Hepatocyte (in vitro differentiated cells): ENCODE data around the gene EFCAB10. TPM values are rescaled to one million over a fixed set of nuclear protein-coding genes. Genes with fewer than 3 reads are reported as not detected.

ENCODE experiments used
- DNase-seq: peaks from one replicate; pipeline ENCODE4 v3.0.0-alpha.2; 2016; ENCODE audit warnings: low spot score
- H2AFZ ChIP-seq: fragments of 200-600 bp; sonication (generic); 2 replicates; pipeline ENCODE4 v1.6.0; 2016; ENCODE audit warnings: antibody characterized with exemption, mild to moderate bottlenecking
- H3K27ac ChIP-seq: fragments of 200-600 bp; sonication (generic); 2 replicates; pipeline ENCODE4 v1.5.1; 2016; ENCODE audit warnings: mild to moderate bottlenecking
- H3K27me3 ChIP-seq: fragments of 200-600 bp; sonication (generic); 2 replicates; pipeline ENCODE4 v1.6.1; 2016
- H3K36me3 ChIP-seq: fragments of 200-600 bp; sonication (generic); replicated peaks from 2 replicates; pipeline ENCODE4 v1.5.1; 2016; ENCODE audit warnings: low read depth; ENCODE audit not compliant: insufficient read depth
- H3K4me1 ChIP-seq: fragments of 200-600 bp; sonication (generic); 2 replicates; pipeline ENCODE4 v1.5.1; 2016; ENCODE audit warnings: mild to moderate bottlenecking, moderate library complexity; ENCODE audit not compliant: insufficient read depth
- H3K4me2 ChIP-seq: fragments of 200-600 bp; sonication (generic); 2 replicates; pipeline ENCODE4 v1.6.0; 2016
- H3K4me3 ChIP-seq: fragments of 200-600 bp; sonication (generic); 2 replicates; pipeline ENCODE4 v1.5.1; 2016; ENCODE audit warnings: mild to moderate bottlenecking
- H3K79me2 ChIP-seq: fragments of 200-600 bp; sonication (generic); 2 replicates; pipeline ENCODE4 v1.6.0; 2017; ENCODE audit warnings: mild to moderate bottlenecking
- H3K9me2 ChIP-seq: fragments of 200-600 bp; sonication (generic); replicated peaks from 2 replicates; pipeline ENCODE4 v1.6.0; 2017; ENCODE audit warnings: mild to moderate bottlenecking; ENCODE audit not compliant: insufficient read depth
- H3K9me3 ChIP-seq: fragments of 200-600 bp; sonication (generic); 2 replicates; pipeline ENCODE4 v1.5.1; 2016; ENCODE audit warnings: low read depth, mild to moderate bottlenecking
- H4K20me1 ChIP-seq: fragments of 200-600 bp; sonication (generic); 2 replicates; pipeline ENCODE4 v1.6.0; 2016; ENCODE audit warnings: mild to moderate bottlenecking; ENCODE audit not compliant: insufficient read depth, poor library complexity, severe bottlenecking
- EZH2 ChIP-seq: fragments of 200-600 bp; sonication (generic); IDR thresholded peaks from 2 replicates; pipeline ENCODE4 v1.6.1; 2016; ENCODE audit warnings: antibody characterized with exemption, mild to moderate bottlenecking, borderline replicate concordance
- EZH2phosphoT487 ChIP-seq: fragments of 200-600 bp; sonication (generic); IDR thresholded peaks from one replicate; pipeline ENCODE4 v1.6.1; 2018; ENCODE audit warnings: antibody characterized with exemption, mild to moderate bottlenecking, low read depth, moderate library complexity; ENCODE audit not compliant: unreplicated experiment, severe bottlenecking
- WGBS: methylation state at CpG from one replicate; pipeline ENCODE4 v1.1.6; 2016; ENCODE audit warnings: low lambda C conversion rate; ENCODE audit errors: missing lambda C conversion rate; 5-methylcytosine and 5-hydroxymethylcytosine counted together
- polyA plus RNA-seq: library from polyadenylated mRNA; unstranded; fragments of >200 nt; fragmentation: Nextera tagmentation; extraction: Ambion mirVana; gene quantifications from 2 replicates; pipeline ENCODE4 v1.2.1, GENCODE V29; 2016
- total RNA-seq: library from RNA; depleted of rRNA; stranded (reverse); fragments of >200 nt; gene quantifications from 2 replicates; pipeline ENCODE4 v1.2.3, GENCODE V29; 2014
- TF ChIP-seq, protein P1 (sequence below): fragments of 200-600 bp; sonication (generic); IDR thresholded peaks from 2 replicates; pipeline ENCODE4 v1.5.1; 2016; ENCODE audit warnings: antibody characterized with exemption, mild to moderate bottlenecking; ENCODE audit not compliant: poor library complexity

Gene EFCAB10
- total and polyA plus RNA-seq, 2 experiments from 2014 or later = 0.24 TPM; not detected in 1

DNA sequence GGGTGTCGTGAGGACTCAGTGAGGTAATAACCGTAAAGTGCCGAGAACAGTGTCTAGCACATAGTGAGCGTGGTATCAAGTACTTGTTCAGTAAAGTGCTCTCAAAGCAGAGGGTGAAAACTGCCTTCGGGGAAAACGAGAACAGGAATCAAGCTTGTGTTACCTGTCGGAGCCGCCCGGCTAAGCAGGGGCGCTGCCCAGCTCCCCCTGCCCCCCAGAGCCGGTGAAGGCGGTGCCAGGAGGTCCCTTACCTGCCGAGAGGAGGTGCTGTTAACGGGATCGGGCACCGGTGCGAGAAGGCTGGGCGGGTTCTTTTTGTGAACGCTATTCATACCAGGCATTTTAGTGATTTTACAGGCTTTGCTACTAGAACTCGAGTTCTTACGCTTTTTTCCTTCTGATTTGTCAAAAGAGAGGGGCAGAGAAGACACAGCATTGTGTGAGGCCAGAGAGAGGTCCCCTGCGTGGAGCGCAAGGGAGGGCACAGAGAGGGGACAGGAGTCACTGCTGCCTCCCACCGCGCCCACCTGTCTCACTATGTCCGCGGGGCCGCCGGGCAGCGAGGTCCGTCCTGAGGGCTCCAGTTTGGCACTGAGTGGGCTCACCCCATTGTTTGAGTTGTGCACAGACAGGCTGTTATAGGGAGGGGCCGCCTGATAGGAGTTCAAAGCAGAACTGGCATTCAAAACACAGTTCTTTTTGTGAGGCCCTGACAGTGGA is 32.5 kb upstream of the EFCAB10 start:
- Histone ChIP-seq H3K27me3 (no peaks in the 10 kb centered on the region), H3K4me1 (no peaks in the 10 kb centered on the region), H3K4me2 (no peak overlapping the region), H3K9me3 (no peaks in the 10 kb centered on the region), H2AFZ (no peak overlapping the region), H3K79me2 (no peaks in the 10 kb centered on the region), H3K27ac (no peak overlapping the region), H4K20me1 (no peaks in the 10 kb centered on the region), H3K9me2 (no peaks in the 10 kb centered on the region), H3K4me3 (no peak overlapping the region), H3K36me3 (no peaks in the 10 kb centered on the region)
- no peak for DNase-seq
- WGBS = 96% methylated on average over 32 of the region's 32 CpGs
- TF ChIP-seq EZH2phosphoT487 (no peak), EZH2 (no peak)
- TF ChIP-seq, protein P1, sequence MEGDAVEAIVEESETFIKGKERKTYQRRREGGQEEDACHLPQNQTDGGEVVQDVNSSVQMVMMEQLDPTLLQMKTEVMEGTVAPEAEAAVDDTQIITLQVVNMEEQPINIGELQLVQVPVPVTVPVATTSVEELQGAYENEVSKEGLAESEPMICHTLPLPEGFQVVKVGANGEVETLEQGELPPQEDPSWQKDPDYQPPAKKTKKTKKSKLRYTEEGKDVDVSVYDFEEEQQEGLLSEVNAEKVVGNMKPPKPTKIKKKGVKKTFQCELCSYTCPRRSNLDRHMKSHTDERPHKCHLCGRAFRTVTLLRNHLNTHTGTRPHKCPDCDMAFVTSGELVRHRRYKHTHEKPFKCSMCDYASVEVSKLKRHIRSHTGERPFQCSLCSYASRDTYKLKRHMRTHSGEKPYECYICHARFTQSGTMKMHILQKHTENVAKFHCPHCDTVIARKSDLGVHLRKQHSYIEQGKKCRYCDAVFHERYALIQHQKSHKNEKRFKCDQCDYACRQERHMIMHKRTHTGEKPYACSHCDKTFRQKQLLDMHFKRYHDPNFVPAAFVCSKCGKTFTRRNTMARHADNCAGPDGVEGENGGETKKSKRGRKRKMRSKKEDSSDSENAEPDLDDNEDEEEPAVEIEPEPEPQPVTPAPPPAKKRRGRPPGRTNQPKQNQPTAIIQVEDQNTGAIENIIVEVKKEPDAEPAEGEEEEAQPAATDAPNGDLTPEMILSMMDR = no peak

DNA sequence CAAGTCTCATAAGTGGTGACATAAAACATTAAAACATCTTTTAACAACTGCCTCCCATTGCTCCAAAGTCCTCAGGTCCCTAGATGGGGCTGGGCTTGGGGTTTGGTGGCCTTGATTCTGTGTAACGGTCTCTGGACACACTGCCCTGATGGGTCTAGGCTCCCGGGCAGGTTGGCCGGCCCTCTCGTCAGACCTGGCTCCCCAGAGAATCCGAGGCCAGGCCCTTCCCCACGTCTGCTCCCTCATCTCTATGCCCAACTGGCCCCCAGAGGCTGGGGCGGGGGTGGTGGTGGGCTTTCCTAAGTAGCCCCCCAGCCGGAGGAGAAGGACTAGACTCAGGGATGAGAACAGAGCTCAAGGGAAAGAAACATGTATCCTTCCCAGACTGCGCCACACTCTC is 31.5 kb upstream of the EFCAB10 start:
- Histone ChIP-seq H2AFZ (no peak overlapping the region), H3K79me2 (no peaks in the 10 kb centered on the region), H3K27me3 (no peaks in the 10 kb centered on the region), H3K4me3 (no peak overlapping the region), H3K4me2 (no peak overlapping the region), H3K9me2 (no peaks in the 10 kb centered on the region), H4K20me1 (no peaks in the 10 kb centered on the region), H3K36me3 (no peaks in the 10 kb centered on the region), H3K4me1 (no peaks in the 10 kb centered on the region), H3K27ac (no peak overlapping the region), H3K9me3 (no peaks in the 10 kb centered on the region)
- 93% methylated on average over 9 of the region's 9 CpGs for WGBS
- DNase-seq = no peak
- no peak for TF ChIP-seq EZH2phosphoT487
- TF ChIP-seq, protein P1 = no peak
- TF ChIP-seq EZH2 = no peak

DNA sequence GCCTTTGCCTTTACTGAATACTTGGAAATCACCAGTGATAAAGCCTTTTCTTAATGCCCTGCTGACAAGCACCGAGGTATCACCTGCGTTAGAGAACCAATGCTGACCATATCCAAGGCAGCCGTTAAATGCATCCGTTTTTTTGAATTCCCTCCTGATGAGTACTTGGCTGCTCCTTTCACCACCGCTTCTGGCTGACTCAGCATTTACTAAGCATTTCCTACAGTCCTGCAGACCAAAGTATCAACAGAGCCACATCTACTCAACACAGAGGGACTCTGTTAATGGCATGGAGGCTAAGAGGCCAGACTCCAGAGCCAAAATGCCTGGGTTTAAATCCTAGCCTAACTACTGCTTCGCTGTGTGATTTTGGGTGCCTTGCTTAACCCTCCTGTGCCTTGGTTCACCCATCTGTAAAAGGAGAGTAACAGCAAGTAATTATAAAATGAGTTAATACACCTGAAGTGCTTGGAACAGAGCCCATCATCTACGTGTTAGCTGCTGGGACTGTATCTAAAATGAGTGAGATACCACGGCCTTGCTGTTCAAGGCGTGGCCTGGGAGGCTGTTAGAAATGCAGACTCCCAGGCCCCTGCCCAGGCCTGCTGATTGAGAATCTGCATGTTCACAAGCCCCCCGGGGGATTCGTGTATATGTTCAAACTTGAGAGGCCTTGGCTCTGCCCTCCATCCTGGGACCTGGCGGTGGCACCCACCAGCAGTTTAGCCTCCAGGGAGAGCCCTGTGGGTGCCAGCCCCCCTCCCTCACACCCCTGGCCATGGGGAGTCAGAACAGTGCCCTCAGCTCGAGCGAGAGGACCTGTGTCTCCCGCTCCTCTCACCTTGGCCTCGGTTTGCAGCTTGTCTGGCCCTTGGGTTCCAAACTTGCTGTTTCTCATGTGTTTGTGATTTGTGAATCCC is 30.8 kb upstream of the EFCAB10 start:
- TF ChIP-seq, protein P1 = no peak
- no peak for TF ChIP-seq EZH2phosphoT487
- no peak for TF ChIP-seq EZH2
- DNase-seq = no peak
- H3K9me3 ChIP-seq = no peaks in the 10 kb centered on the region
- H4K20me1 ChIP-seq = no peaks in the 10 kb centered on the region
- H3K4me1 ChIP-seq = no peaks in the 10 kb centered on the region
- H3K27me3 ChIP-seq = no peaks in the 10 kb centered on the region
- WGBS = 89% methylated on average over 16 of the region's 16 CpGs
- H3K27ac ChIP-seq = no peak overlapping the region
- H2AFZ ChIP-seq = no peak overlapping the region
- no peak overlapping the region for H3K4me2 ChIP-seq
- H3K9me2 ChIP-seq = no peaks in the 10 kb centered on the region
- no peaks in the 10 kb centered on the region for H3K36me3 ChIP-seq
- no peaks in the 10 kb centered on the region for H3K79me2 ChIP-seq
- H3K4me3 ChIP-seq = no peak overlapping the region
